GM19455 (cell line): ENCODE results near the gene C10orf67.
"Not testable (repeated sequence)": the region's sequence is repeated elsewhere in the genome, so short reads cannot be mapped to it uniquely, and the experiment has no call there.

ENCODE experiments used
- ATAC-seq: cut with Tn5 transposase; IDR thresholded peaks from one replicate; pipeline ENCODE4 v1.9.1; 2021; ENCODE audit not compliant: unreplicated experiment

C10orf67 gene

DNA sequence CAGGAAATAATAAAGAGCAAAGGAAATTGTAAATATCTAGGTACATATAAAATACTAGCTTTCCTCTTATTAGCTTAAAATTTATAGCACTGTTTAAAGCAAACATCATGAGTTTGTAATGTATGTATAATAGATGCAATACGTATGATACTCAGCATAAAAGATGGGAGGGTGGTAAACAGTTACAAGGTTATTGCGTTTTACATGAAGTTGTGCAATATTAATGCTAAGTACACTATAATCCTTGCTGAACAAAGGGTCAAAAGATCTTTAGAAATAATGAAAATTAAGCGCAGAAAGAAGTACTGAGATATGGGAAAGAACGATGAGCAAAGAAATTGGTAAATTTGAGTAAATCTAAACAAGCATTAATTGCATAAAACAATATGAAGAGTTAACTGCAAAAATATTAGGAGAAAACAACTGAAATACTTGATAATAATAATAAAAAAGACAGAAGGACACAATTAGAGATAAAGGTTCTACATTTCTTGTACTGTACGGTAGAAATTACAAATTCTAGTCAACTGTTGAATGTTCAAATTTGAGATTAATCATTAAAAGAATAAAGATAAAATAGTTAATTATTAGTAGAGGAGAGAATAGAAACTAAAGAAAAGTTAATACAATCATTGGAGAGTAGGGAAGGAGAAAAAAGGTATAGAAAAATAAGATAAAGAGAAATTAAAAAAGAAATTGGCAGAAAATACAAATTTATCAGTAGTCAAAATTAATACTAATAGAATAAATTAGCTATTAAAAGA is 17.9 kb downstream of the C10orf67 start:
- ATAC-seq, result no peak

DNA sequence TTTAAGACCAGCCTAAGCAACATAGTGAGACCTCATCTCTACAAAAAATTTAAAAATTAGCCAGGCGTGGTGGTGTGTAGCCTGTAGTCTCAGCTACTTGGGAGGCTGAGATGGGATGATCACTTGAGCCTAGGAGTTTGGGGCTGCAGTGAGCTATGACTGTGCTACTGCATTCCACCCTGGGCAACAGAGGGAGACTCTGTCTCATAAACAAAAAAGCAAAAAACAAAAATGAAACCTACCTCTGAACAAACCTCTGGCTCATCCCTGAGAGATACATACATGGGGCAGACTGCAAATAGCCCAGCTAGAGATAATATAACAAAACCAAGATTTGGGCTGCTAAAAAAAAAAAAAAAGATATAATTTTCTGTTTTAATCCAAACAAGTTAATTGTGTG is 19.5 kb downstream of the C10orf67 start:
- no peak for ATAC-seq

DNA sequence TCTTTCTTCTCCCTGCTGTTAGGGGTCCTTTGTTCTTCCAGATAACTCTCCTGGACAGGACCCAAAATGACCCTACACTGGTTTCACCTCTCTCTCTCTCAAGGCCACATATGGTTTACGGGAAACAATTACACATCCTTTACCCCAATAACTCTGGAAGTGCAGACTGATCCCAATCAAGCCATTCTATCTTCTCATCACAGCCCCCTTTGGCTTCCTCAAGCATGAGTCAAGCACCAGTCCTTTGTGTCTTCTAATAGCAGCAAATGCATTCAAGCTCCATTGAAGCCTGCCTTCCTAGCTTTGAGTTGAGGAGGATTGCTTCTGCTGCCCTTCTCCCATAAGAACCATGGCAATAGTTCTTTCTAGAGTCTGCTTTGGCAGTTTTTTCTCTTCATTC is 20.2 kb downstream of the C10orf67 start:
- no peak for ATAC-seq

GRCh38 chr10:23322082-23322481 is 22.5 kb downstream of the C10orf67 start:
- no peak for ATAC-seq

GRCh38 chr10:23319835-23320234 is 24.8 kb downstream of the C10orf67 start:
- no peak for ATAC-seq

- ATAC-seq, result no peak
These were observed 26.2 kb downstream of the C10orf67 start for GRCh38 chr10:23318359-23318758.

- no peak for ATAC-seq
These were observed 27.2 kb downstream of the C10orf67 start for GRCh38 chr10:23317416-23317815.

GRCh38 chr10:23316406-23316805 is 28.2 kb downstream of the C10orf67 start:
- ATAC-seq, result no peak

- no peak for ATAC-seq
These were observed 28.6 kb downstream of the C10orf67 start for GRCh38 chr10:23315966-23316365.

- ATAC-seq, result no peak
These were observed 29.8 kb downstream of the C10orf67 start for GRCh38 chr10:23314835-23315239.

- ATAC-seq, result no peak
These were observed 33.6 kb downstream of the C10orf67 start for GRCh38 chr10:23311034-23311433.

GRCh38 chr10:23310404-23310803 is 34.2 kb downstream of the C10orf67 start:
- no peak for ATAC-seq

DNA sequence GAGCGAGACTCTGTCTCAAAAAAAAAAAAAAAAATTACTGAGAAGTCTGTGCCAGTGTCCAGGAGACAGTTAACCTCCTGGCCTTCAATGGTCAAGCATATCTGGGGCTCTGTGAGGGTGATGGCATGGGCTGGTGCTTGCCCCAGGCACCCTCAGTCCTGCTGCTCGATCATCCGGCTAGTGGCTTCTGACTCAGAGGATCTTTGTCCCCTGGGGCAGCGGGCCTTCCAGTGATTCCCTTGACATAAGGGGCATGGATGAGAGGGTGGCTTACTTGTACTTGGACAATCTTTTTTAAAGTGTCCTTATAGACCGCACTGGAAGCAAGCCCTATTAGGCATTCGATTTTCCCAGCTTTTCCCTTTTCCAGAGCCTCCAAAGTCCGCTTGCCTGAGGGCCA is 44.6 kb downstream of the C10orf67 start:
- not testable (repeated sequence) for ATAC-seq

DNA sequence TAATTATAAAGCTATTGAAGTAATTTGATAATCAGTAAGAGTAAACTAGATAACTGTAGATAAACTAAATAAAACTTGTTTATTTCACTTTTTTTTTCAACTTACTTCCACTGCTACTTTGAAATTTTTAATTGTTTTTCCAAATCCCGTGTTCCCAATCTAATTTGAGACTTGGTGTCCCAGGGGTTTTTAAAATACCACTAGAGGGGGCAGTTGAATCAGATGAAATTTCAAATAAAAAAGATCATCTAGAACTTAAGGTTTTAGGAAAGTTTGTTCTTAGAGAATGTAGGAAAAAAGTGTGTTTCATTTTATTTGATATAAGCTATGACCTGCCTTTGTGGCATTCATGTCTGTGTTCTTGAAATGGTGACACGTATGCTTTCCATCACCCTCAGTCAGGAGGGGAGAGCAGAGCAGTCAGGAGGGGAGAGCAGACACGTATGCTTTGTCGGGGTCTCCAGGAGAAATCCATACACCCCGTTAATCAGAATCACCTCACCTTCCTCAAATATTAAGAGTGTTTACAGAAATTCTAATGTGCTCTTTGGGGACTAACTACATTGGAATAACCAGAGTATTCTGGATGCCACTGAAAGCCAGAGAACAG is 49.9 kb downstream of the C10orf67 start:
- no peak for ATAC-seq

GRCh38 chr10:23293973-23294590 is 50.5 kb downstream of the C10orf67 start:
- no peak for ATAC-seq

DNA sequence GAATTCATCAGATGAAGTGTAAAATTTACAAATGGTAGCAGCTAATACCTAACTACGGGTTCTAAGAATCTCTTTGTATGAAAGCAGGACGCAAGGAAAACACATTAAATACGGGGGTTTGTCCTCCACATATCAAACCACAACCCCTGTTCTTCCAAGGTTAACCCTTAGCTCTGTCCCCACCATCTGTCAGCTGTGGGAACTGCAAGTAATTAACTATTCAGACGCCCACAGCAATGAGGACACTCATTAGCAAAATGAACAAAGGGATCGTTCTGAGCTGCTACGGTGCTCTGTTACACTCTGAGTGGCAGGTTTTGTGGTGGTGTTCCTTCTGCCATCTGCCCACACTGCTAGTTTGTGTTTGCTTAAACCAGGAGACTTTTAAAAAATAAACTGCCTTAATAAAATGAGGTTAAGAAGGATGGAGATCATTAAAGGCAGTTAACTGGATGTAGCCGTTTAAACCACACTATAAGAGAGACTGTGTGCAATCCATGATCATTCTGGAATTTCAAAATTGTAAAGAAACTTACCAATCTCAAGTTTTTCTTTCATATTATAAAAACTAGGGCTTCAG is 51.4 kb downstream of the C10orf67 start:
- ATAC-seq, result peak; percentile 85

- ATAC-seq, result no peak
These were observed 52.9 kb downstream of the C10orf67 start for GRCh38 chr10:23291551-23292334.

GRCh38 chr10:23284674-23285335 is 59.8 kb downstream of the C10orf67 start:
- no peak for ATAC-seq

- no peak for ATAC-seq
These were observed 60.4 kb downstream of the C10orf67 start for GRCh38 chr10:23284155-23284554.

GRCh38 chr10:23283680-23284079 is 60.9 kb downstream of the C10orf67 start:
- ATAC-seq, result no peak

DNA sequence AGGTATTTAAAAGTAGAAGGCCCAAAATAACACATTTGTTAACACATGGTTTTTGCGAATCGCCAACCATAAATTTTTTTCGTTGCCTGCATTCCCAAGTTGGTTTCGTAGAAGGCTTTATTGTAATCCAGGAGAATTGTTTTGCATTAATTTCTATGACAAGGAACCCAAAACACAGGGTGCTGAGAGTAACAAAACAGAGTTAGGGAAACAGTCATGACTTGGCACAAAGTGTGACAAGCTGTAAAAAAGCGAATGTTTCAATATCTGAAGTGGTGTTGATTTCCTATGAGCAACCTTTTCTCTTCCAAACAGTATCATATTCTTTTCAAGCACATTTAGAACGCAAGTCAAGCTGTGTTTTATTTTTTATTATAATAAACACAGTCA is 63.6 kb downstream of the C10orf67 start:
- ATAC-seq, result no peak
